ENCODE measurements around the gene PIGQ.

- no peak for TF ChIP-seq CTCF (conservative IDR thresholded peaks at IDR 0.05 in 1 of 2, IDR thresholded peaks at IDR 0.05 in 1 of 2; ENCODE audit: low read depth in 1 of 2, low read length in 2 of 2)
- TF ChIP-seq EZH2 (IDR thresholded peaks at IDR 0.05; ENCODE audit: low read length, missing control alignments) = no peak
Measured at GRCh38 chr16:593807-594206, 24.0 kb downstream of the PIGQ start.
